Tibial nerve (tissue), 4 donors: ENCODE measurements around the gene SLC15A4. TPM values are rescaled to one million over a fixed set of nuclear protein-coding genes. Genes with fewer than 3 reads are reported as not detected.

Experiments
- DNase-seq, 2 donors: peaks; one replicate each; pipeline ENCODE4 v3.0.0-alpha.2; 2019; ENCODE audit warnings: low spot score in 2 of 2
- H3K27ac ChIP-seq, 4 donors: fragments of 200-600 bp; sonication (generic) in 3 of 4; one replicate each; pipeline ENCODE4 v1.5.1; 2017 to 2019; ENCODE audit warnings: mild to moderate bottlenecking in 1 of 4
- H3K27me3 ChIP-seq, 2 donors: fragments of 200-600 bp; sonication (generic) in 1 of 2; one replicate each; pipeline versions ENCODE4 v1.5.1 to v1.6.0; 2017 to 2019
- H3K36me3 ChIP-seq, 3 donors: fragments of 200-600 bp; sonication (generic); one replicate each; pipeline ENCODE4 v1.5.1; 2018 to 2019
- H3K4me1 ChIP-seq, 4 donors: fragments of 200-600 bp; sonication (generic) in 3 of 4; one replicate each; pipeline ENCODE4 v1.5.1; 2017 to 2019
- H3K4me3 ChIP-seq, 4 donors: fragments of 200-600 bp; sonication (generic) in 3 of 4; one replicate each; pipeline ENCODE4 v1.5.1; 2017 to 2019; ENCODE audit warnings: mild to moderate bottlenecking in 1 of 4, moderate library complexity in 1 of 4
- H3K9me3 ChIP-seq, 4 donors: fragments of 200-600 bp; sonication (generic) in 3 of 4; one replicate each; pipeline ENCODE4 v1.5.1; 2017 to 2019
- CTCF ChIP-seq, 5 experiments: fragments of 200-600 bp in 3 of 5; fragments of 450-650 bp in 2 of 5; sonication (generic) in 3 of 5; IDR thresholded peaks; one replicate each; pipeline ENCODE4 v1.5.1; 2016 to 2019; ENCODE audit warnings: antibody characterized with exemption in 5 of 5, mild to moderate bottlenecking in 3 of 5, moderate library complexity in 2 of 5
- EP300 ChIP-seq, 2 donors: sonication (generic); formaldehyde crosslinking; IDR thresholded peaks; one replicate each; pipeline ENCODE4 v1.6.1; 2017; ENCODE audit warnings: antibody characterized with exemption in 2 of 2, mild to moderate bottlenecking in 1 of 2
- POLR2A ChIP-seq, 2 donors: fragments of 450-650 bp; IDR thresholded peaks; one replicate each; pipeline ENCODE4 v1.6.1; 2017; ENCODE audit warnings: antibody characterized with exemption in 2 of 2, mild to moderate bottlenecking in 2 of 2, moderate library complexity in 2 of 2
- WGBS, 2 donors: methylation state at CpG; one replicate each; pipeline ENCODE4 v1.1.5; 2018; 5-methylcytosine and 5-hydroxymethylcytosine counted together
- total RNA-seq, 4 donors: library from RNA; depleted of rRNA; stranded (reverse); fragments of >200 nt; gene quantifications; one replicate each; pipeline ENCODE4 v1.1.0, GENCODE V29; 2016

Gene SLC15A4
- total RNA-seq, 4 donors from 2014 or later, result 39.3 to 74.3 (median 53.6) TPM

GRCh38 chr12:128813392-128813791, 10.4 kb downstream of the SLC15A4 start:
- H3K36me3 ChIP-seq, result peaks cover 0 to 9% (median 0%) of the 10 kb centered on the region in 3 donors
- H3K27ac ChIP-seq, result peak overlapping the region in 2 of 4 donors; percentile 47 to 51
- 76 to 79% methylated on average over 10 of the region's 10 CpGs for WGBS, 2 donors
- DNase-seq, result no peak
- no peak for TF ChIP-seq EP300 (IDR thresholded peaks at IDR 0.05)
- TF ChIP-seq POLR2A (IDR thresholded peaks at IDR 0.05), result no peak
- TF ChIP-seq CTCF (IDR thresholded peaks at IDR 0.05), result no peak
- peaks cover 0 to 65% (median 23%) of the 10 kb centered on the region in 4 donors for H3K4me1 ChIP-seq
- H3K4me3 ChIP-seq, result no peak overlapping the region
- no peaks in the 10 kb centered on the region for H3K27me3 ChIP-seq
- H3K9me3 ChIP-seq, result no peaks in the 10 kb centered on the region

GRCh38 chr12:128811806-128812205, 12.0 kb downstream of the SLC15A4 start:
- Histone ChIP-seq H3K36me3 (peaks cover 0 to 25% (median 9%) of the 10 kb centered on the region in 3 donors), H3K27me3 (no peaks in the 10 kb centered on the region), H3K27ac (no peak overlapping the region), H3K9me3 (no peaks in the 10 kb centered on the region), H3K4me1 (peaks cover 0 to 50% (median 16%) of the 10 kb centered on the region in 4 donors), H3K4me3 (no peak overlapping the region)
- TF ChIP-seq POLR2A (IDR thresholded peaks at IDR 0.05), result no peak
- no peak for DNase-seq
- 83 to 84% methylated on average over 9 of the region's 9 CpGs for WGBS, 2 donors

GRCh38 chr12:128810182-128811127, 13.3 kb downstream of the SLC15A4 start:
- Histone ChIP-seq H3K4me3 (no peak overlapping the region), H3K9me3 (no peaks in the 10 kb centered on the region), H3K27ac (peak overlapping the region in 2 of 4 donors; percentile 63 to 77), H3K27me3 (no peaks in the 10 kb centered on the region), H3K4me1 (peaks cover 0 to 37% (median 13%) of the 10 kb centered on the region in 4 donors), H3K36me3 (peaks cover 0 to 38% (median 9%) of the 10 kb centered on the region in 3 donors)
- DNase-seq, result no peak
- 45 to 58% methylated on average over 14 of the region's 14 CpGs for WGBS, 2 donors
- TF ChIP-seq POLR2A (IDR thresholded peaks at IDR 0.05) (no peak), EP300 (IDR thresholded peaks at IDR 0.05) (no peak), CTCF (IDR thresholded peaks at IDR 0.05) (no peak)

GRCh38 chr12:128808651-128809050, 15.1 kb downstream of the SLC15A4 start:
- no peak for DNase-seq
- H3K27ac ChIP-seq, result no peak overlapping the region
- no peaks in the 10 kb centered on the region for H3K27me3 ChIP-seq
- H3K4me1 ChIP-seq, result peaks cover 0 to 31% (median 13%) of the 10 kb centered on the region in 4 donors
- TF ChIP-seq EP300 (IDR thresholded peaks at IDR 0.05) (no peak), CTCF (IDR thresholded peaks at IDR 0.05) (no peak), POLR2A (IDR thresholded peaks at IDR 0.05) (no peak)
- H3K9me3 ChIP-seq, result peaks cover 0 to 7% (median 0%) of the 10 kb centered on the region in 4 donors
- H3K4me3 ChIP-seq, result no peak overlapping the region
- 89 to 93% methylated on average over 12 of the region's 12 CpGs for WGBS, 2 donors
- H3K36me3 ChIP-seq, result peaks cover 0 to 56% (median 9%) of the 10 kb centered on the region in 3 donors

- Histone ChIP-seq H3K9me3 (peaks cover 0 to 7% (median 0%) of the 10 kb centered on the region in 4 donors), H3K4me1 (peaks cover 0 to 25% (median 13%) of the 10 kb centered on the region in 4 donors), H3K4me3 (no peak overlapping the region), H3K27me3 (no peaks in the 10 kb centered on the region), H3K36me3 (peaks cover 0 to 66% (median 9%) of the 10 kb centered on the region in 3 donors), H3K27ac (peak overlapping the region in 1 of 4 donors; percentile 26)
- TF ChIP-seq CTCF (IDR thresholded peaks at IDR 0.05) (no peak), POLR2A (IDR thresholded peaks at IDR 0.05) (no peak), EP300 (IDR thresholded peaks at IDR 0.05) (peak in 1 of 2 donors; percentile 33)
- DNase-seq, result no peak
- WGBS, 2 donors, result 69 to 86% methylated on average over 14 of the region's 14 CpGs
These were observed 16.5 kb downstream of the SLC15A4 start for GRCh38 chr12:128807161-128807724.
